Loucy (cell line): ENCODE results near the gene FNTB.

ENCODE experiments used
- CTCF ChIP-seq: fragments of 200-600 bp; sonication (generic); conservative IDR thresholded peaks from 2 replicates; pipeline ENCODE4 v1.5.1; 2014; ENCODE audit warnings: mild to moderate bottlenecking, antibody characterized with exemption, low read length
- EZH2phosphoT487 ChIP-seq: fragments of 200-600 bp; IDR thresholded peaks from 2 replicates; pipeline ENCODE4 v1.6.1; 2018; ENCODE audit warnings: antibody characterized with exemption, mild to moderate bottlenecking, moderate library complexity, borderline replicate concordance

GRCh38 chr14:65033181-65033580, 46.5 kb downstream of the FNTB start:
- TF ChIP-seq CTCF (no peak), EZH2phosphoT487 (no peak)
